LNCaP clone FGC (cell line): Measurements from ENCODE around the gene GRIN2A.

Experiments
- DNase-seq: peaks from one replicate; pipeline ENCODE4 v3.0.0-alpha.2; 2011; ENCODE audit warnings: low read depth
- H3K4me3 ChIP-seq: 2 replicates; pipeline ENCODE4 v1.5.1; 2011; ENCODE audit warnings: mild to moderate bottlenecking, low read depth, low read length, control low read depth
- TF ChIP-seq, protein P1 (sequence below): IDR thresholded peaks from 2 replicates; pipeline ENCODE4 v1.5.1; 2012; ENCODE audit warnings: mild to moderate bottlenecking; ENCODE audit not compliant: control insufficient read depth, insufficient read depth; ENCODE audit errors: extremely low read depth

The GRIN2A gene

DNA sequence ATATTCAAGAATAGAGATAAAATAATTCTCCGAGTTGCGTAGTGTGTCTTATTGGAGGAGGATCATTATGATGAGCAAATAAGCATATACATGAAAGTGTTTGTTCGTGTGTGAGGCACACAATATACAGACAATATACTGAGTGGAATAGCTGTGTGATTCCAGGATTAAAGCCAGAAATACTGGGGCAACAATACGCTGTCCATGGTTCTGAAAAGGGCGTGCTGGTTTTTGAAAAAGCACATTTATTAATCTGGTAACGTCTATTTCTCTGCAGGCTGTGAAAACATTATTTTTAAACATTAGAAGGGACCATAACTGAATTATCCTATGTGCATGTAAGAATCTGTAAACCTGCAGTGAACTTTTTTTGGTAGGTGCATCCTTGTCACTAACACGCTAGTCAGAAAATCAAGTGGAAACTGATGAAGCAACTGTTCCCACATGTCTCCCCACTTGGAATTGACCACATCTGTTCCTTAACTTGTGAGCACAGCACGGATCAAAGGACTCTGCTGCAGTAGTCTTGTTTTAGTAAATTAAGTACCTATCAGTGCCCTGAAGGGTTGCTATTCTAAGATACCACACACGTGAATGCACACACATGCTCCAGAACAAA, 346.0 kb downstream of the GRIN2A start:
- TF ChIP-seq, protein P1, sequence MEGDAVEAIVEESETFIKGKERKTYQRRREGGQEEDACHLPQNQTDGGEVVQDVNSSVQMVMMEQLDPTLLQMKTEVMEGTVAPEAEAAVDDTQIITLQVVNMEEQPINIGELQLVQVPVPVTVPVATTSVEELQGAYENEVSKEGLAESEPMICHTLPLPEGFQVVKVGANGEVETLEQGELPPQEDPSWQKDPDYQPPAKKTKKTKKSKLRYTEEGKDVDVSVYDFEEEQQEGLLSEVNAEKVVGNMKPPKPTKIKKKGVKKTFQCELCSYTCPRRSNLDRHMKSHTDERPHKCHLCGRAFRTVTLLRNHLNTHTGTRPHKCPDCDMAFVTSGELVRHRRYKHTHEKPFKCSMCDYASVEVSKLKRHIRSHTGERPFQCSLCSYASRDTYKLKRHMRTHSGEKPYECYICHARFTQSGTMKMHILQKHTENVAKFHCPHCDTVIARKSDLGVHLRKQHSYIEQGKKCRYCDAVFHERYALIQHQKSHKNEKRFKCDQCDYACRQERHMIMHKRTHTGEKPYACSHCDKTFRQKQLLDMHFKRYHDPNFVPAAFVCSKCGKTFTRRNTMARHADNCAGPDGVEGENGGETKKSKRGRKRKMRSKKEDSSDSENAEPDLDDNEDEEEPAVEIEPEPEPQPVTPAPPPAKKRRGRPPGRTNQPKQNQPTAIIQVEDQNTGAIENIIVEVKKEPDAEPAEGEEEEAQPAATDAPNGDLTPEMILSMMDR, result no peak
- peak; percentile 4 for DNase-seq
- H3K4me3 ChIP-seq, result no peak overlapping the region

DNA sequence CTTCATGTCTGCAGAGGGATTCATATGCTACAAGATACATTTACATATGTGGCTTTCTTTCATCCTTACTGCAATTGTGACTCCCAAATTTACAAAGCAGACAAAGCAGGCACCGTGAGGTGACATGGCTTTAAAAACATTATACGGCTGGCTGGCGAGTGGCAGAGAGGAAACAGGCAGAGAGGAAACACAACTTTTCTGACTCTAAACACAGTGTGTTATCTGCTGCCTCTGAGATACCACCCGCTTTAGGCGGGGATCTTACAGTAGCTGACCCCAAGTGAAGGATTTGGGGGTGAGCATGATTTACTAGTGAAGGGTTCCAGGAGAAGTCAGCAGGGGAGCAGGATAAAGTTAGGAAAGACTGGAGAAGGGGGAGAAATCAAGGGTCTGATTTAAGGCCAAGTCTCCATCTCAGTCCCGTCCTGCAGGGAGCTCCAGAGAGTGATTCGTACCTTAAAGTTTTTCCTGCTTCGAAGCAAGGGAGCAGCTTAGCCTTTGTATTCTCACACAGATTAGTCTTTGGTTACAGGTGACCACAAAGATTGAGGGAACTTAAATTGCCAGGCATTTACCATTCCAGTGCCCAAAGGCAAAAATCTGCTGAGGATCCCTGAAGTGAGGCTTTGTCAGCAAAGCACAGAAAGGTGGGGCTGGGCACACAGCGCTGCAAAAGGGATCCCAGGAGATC, 355.0 kb downstream of the GRIN2A start:
- TF ChIP-seq, protein P1, result no peak
- no peak for DNase-seq
- H3K4me3 ChIP-seq, result no peak overlapping the region

DNA sequence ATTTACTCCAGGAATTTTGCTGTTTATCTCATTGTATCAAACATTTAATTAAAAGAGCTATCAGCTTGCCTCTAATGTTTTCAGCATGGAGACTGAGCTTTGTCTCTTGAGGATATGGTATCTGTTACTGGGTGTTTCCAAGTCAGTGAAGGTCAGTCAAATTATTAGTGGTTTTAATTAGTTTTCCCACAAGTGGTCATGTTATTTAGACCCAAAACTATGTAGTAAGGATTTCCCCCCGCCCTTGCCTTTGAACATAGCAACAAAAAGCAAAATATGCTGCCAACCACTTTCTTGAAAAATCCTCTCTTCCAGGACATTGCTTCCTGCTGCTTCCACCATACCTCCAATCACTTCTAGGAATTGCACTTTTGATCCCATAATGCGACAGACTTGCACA, 355.6 kb downstream of the GRIN2A start:
- no peak for DNase-seq
- TF ChIP-seq, protein P1, result no peak
- no peak overlapping the region for H3K4me3 ChIP-seq

DNA sequence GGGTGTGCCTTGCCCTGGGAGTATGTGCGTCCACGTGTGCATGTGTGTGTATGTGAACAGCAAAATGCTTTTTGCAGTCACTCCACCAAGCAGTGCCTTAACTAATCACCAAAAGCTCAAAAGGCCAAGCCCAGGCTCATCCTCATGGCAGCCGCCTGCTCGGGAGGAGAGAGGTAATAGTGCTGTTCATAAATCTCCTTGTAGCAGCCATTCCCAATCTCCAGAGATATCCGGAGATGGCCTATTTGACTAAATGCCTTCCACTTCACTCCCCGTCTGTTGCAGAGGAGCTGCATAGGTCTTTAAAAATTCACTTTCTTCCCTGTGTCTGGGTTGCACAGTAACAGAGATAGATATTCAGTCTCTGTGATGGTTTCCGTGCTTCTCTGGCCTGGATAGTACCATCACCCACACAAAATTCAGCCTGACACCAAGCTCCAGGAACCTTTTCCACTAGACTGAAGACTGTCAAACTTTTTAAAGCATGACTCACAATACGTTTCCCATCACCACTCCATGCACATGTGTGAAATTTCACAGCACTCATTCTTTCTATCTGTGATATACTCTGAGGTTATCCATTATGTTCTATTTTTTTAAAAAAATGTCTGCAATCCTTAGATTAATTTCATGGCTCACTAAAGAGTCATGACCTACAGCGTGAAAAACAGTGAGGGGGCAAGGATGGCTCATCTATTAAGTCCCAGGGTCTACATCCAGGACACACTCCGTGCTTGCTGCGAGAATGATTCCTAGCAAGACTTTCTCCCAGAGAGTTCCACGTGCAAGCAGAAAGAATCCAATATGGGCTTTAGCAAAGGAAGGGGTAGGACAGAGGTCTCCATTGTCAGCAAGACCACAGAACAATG, 357.8 kb downstream of the GRIN2A start:
- DNase-seq, result no peak
- TF ChIP-seq, protein P1, result no peak

DNA sequence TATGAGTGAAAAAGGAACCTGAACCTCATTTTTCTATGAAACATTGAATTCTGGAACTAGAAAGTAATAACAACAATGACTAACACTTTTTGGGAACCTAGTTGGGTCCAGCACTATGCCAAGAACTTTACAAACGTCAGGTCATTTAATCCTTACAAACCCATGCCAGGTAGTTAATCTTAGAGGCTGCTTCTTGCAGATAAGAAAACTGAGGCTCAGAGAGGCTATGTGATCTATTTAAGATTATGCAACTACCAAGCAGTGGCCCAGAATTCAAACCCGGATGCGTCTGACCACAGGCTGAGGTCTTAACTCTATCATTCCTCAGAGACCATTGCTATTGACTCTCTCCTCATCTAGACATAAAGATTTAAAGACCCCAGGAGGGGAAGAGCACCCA, 358.7 kb downstream of the GRIN2A start:
- DNase-seq, result no peak
- TF ChIP-seq, protein P1, result no peak
- no peak overlapping the region for H3K4me3 ChIP-seq

More for the DNA sequence above, 357.8 kb downstream of the GRIN2A start:
- no peak overlapping the region for H3K4me3 ChIP-seq

DNA sequence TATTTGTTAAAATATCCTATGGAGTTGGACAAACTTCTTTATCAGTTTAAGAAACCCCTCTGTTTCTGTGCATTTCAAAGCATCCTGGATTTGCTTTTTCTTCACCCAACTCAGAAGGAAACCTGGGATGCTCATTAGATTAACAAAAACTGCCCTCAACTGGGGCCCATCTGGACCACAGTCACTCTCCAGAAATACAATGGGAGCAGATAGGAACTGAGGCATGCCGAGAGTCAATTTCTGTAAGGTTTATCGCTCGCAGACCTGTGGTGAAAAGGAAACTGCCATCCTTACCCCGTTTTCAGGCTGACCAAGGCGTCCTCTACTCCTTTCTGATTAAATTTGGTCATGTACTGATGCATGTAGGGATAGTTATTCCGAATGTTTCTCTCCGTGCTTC, 360.3 kb downstream of the GRIN2A start:
- H3K4me3 ChIP-seq, result no peak overlapping the region
- no peak for DNase-seq

More for the DNA sequence above, 360.3 kb downstream of the GRIN2A start:
- TF ChIP-seq, protein P1, result no peak
